ENCODE results near the gene CD109.
"Not testable (repeated sequence)": the region's sequence is repeated elsewhere in the genome, so short reads cannot be mapped to it uniquely, and the experiment has no call there.

The CD109 gene

DNA sequence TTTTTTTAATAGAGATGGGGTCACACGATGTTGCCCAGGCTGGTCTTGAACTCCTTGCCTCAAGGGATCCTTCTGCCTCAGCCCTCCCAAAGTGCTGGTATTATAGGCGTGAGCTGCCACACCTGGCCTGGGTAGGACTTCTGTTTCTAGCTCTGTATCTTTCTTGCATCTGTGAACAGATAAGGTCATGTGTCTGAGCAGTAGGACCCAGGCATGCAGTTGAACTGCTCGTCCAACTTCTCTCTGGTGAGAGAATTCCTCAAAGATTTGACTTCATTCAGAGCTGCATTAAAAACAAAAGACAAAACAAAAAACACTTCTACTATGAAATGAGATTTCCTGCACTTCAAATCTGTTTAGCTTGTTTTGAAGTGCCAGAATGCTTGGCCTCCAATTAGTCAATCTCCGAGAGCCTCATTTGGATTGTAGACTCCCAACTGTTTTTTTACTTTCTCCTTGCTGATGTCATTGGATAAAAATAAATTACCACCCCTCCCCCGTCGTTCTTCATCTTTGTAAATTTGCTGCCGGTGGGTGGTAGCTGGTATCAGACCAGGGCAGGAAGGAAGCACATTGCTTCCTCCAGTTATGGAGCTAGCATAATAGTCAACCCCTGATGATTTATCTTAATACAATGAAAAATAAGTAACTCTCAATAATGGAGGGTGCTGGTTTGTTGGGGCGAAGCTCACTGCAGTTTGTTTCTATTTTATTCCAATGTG, 17.6 kb downstream of the CD109 start:
- TF ChIP-seq, protein P1, sequence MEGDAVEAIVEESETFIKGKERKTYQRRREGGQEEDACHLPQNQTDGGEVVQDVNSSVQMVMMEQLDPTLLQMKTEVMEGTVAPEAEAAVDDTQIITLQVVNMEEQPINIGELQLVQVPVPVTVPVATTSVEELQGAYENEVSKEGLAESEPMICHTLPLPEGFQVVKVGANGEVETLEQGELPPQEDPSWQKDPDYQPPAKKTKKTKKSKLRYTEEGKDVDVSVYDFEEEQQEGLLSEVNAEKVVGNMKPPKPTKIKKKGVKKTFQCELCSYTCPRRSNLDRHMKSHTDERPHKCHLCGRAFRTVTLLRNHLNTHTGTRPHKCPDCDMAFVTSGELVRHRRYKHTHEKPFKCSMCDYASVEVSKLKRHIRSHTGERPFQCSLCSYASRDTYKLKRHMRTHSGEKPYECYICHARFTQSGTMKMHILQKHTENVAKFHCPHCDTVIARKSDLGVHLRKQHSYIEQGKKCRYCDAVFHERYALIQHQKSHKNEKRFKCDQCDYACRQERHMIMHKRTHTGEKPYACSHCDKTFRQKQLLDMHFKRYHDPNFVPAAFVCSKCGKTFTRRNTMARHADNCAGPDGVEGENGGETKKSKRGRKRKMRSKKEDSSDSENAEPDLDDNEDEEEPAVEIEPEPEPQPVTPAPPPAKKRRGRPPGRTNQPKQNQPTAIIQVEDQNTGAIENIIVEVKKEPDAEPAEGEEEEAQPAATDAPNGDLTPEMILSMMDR (IDR thresholded peaks at IDR 0.05; ENCODE audit: control insufficient read depth, extremely low read depth, insufficient read depth) = no peak
- no peak for DNase-seq (ENCODE audit: low read depth)
- H3K4me3 ChIP-seq (ENCODE audit: low read depth, low read length) = no peak overlapping the region

DNA sequence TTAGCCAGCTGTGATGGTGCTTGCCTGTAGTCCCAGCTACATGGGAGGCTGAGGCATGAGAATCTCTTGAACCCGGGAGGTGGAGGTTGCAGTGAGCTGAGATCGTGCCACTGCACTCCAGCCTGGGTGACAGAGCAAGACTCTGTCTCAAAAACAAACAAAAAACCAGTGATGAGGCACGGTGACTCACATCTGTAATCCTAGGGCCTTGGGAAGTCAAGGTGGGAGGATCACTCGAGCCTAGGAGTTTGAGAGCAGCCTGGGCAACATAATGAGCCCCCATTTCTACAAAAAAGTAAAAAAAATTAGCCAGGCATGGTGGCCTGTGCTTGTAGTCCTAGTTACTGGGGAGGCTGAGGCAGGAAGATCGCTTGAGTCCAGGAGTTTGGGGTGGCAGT, 19.1 kb downstream of the CD109 start:
- not testable (repeated sequence) for DNase-seq (ENCODE audit: low read depth); H3K4me3 ChIP-seq (ENCODE audit: low read depth, low read length)

DNA sequence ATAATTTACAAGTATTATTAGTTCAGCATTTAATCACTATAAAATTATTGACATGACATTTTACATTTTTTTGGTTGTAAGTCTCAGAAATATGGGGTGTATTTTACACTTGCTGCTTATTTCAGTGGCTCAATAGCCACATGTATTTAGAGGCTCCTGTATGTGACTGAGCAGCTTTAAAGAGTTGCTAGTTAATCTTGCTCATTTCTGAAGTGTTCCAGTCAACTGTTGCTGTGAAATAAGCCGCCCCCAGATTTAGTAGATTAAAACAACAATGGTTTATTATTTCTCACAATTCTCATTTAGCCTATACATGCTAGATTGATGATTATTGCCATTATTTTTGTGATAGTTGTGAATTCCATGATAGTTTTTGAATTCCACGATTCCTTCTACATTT, 23.0 kb downstream of the CD109 start:
- no peak for DNase-seq (ENCODE audit: low read depth)
- TF ChIP-seq, protein P1 (IDR thresholded peaks at IDR 0.05; ENCODE audit: control insufficient read depth, extremely low read depth, insufficient read depth) = no peak
- H3K4me3 ChIP-seq (ENCODE audit: low read depth, low read length) = no peak overlapping the region

- TF ChIP-seq, protein P1 (IDR thresholded peaks at IDR 0.05; ENCODE audit: control insufficient read depth, extremely low read depth, insufficient read depth) = no peak
- no peak for DNase-seq (ENCODE audit: low read depth)
- H3K4me3 ChIP-seq (ENCODE audit: low read depth, low read length) = no peak overlapping the region
Measured at GRCh38 chr6:73722318-73723060, 26.5 kb downstream of the CD109 start.

GRCh38 chr6:73723480-73723879, 27.5 kb downstream of the CD109 start:
- H3K4me3 ChIP-seq (ENCODE audit: low read depth, low read length); DNase-seq (ENCODE audit: low read depth): not testable (repeated sequence)

- TF ChIP-seq, protein P1 (IDR thresholded peaks at IDR 0.05; ENCODE audit: control insufficient read depth, extremely low read depth, insufficient read depth) = no peak
- DNase-seq (ENCODE audit: low read depth) = peak; percentile 11
- H3K4me3 ChIP-seq (ENCODE audit: low read depth, low read length) = no peak overlapping the region
Measured at GRCh38 chr6:73724389-73724788, 28.4 kb downstream of the CD109 start.

DNA sequence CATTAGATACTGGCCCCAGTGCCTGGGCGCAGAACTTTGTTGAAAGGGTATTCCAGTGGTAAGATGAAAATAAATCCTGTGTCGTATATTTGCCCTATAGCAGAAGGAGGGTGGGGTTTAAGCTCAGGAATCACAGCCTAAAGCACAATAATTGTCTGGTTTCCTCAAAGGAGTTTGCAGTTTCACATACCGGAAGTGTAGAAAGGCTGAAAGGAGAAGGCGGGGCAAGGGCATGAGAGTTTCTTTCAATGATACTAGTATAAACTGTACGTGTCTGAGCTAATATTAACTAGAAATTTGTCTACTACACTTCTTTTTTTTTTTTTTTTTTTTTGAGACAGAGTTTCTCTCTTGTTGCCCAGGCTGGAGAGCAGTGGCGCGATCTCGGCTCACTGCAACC, 29.2 kb downstream of the CD109 start:
- not testable (repeated sequence) for DNase-seq (ENCODE audit: low read depth); H3K4me3 ChIP-seq (ENCODE audit: low read depth, low read length)

GRCh38 chr6:73727114-73727513, 31.1 kb downstream of the CD109 start:
- TF ChIP-seq, protein P1 (IDR thresholded peaks at IDR 0.05; ENCODE audit: control insufficient read depth, extremely low read depth, insufficient read depth) = no peak
- H3K4me3 ChIP-seq (ENCODE audit: low read depth, low read length) = no peak overlapping the region
- DNase-seq (ENCODE audit: low read depth) = no peak
